OCI-M2 (cell line): Measurements from ENCODE around the gene TMEM109.
"Not testable (repeated sequence)": the region's sequence is repeated elsewhere in the genome, so short reads cannot be mapped to it uniquely, and the experiment has no call there.

ENCODE experiments used
- DNase-seq: peaks from one replicate; lab custom pipeline; 2025; ENCODE audit not compliant: unreplicated experiment; lab: John Stamatoyannopoulos, UW

TMEM109 gene

GRCh38 chr11:60909680-60910280, 4.2 kb upstream of the TMEM109 start:
- not testable (repeated sequence) for DNase-seq

- no peak for DNase-seq
Observed at GRCh38 chr11:60910281-60910687, 3.7 kb upstream of the TMEM109 start.

- DNase-seq = no peak
Observed at GRCh38 chr11:60910711-60911380, 3.1 kb upstream of the TMEM109 start.

- no peak for DNase-seq
Observed at GRCh38 chr11:60912223-60912850, 1.6 kb upstream of the TMEM109 start.

- no peak for DNase-seq
Observed at GRCh38 chr11:60912851-60913528, 968 bp upstream of the TMEM109 start.

- DNase-seq = no peak
Observed at GRCh38 chr11:60914633-60915247, 782 bp downstream of the TMEM109 start.

- no peak for DNase-seq
Observed at GRCh38 chr11:60915248-60915914, 1.4 kb downstream of the TMEM109 start.

GRCh38 chr11:60916669-60917206, 2.8 kb downstream of the TMEM109 start:
- DNase-seq = no peak

- no peak for DNase-seq
Observed at GRCh38 chr11:60917267-60917666, 3.3 kb downstream of the TMEM109 start.

- DNase-seq = no peak
Observed at GRCh38 chr11:60918251-60918938, 4.4 kb downstream of the TMEM109 start.

- DNase-seq = no peak
Observed at GRCh38 chr11:60918939-60919265, 4.9 kb downstream of the TMEM109 start.

GRCh38 chr11:60919320-60919719, 5.4 kb downstream of the TMEM109 start:
- no peak for DNase-seq

- DNase-seq = no peak
Observed at GRCh38 chr11:60919956-60920355, 6.0 kb downstream of the TMEM109 start.

- no peak for DNase-seq
Observed at GRCh38 chr11:60921259-60921658, 7.3 kb downstream of the TMEM109 start.

GRCh38 chr11:60921777-60922335, 7.9 kb downstream of the TMEM109 start:
- DNase-seq = no peak

GRCh38 chr11:60922906-60923305, 8.9 kb downstream of the TMEM109 start:
- no peak for DNase-seq

- no peak for DNase-seq
Observed at GRCh38 chr11:60923326-60923725, 9.4 kb downstream of the TMEM109 start.

GRCh38 chr11:60923800-60924109, 9.8 kb downstream of the TMEM109 start:
- no peak for DNase-seq

GRCh38 chr11:60924110-60924905, 10.3 kb downstream of the TMEM109 start, which contains the start of gene TMEM132A:
TMEM132A (plus strand) TSS chr11:60924460; CDS start chr11:60924634, 174 bp downstream.
- DNase-seq = no peak
